Activated CD8-positive, alpha-beta T cell treated with anti-CD3 and anti-CD28 coated beads for 36 hours (primary cell): ENCODE data around the gene FAM170A. TPM values are rescaled to one million over a fixed set of nuclear protein-coding genes. Genes with fewer than 3 reads are reported as not detected.

Experiments used
- ATAC-seq: fragments of 200-7000 bp; cut with Tn5 transposase; one replicate; pipeline ENCODE4 v1.10.0; 2021; ENCODE audit warnings: mild to moderate bottlenecking, moderate library complexity
- CTCF ChIA-PET: fragments of 350-600 bp; sonication (Branson Sonifier 250); formaldehyde crosslinking; loops from one replicate; lab custom pipeline; 2021; ENCODE audit warnings: antibody characterized with exemption; lab: Charles Lee
- POLR2A ChIA-PET: fragments of 350-600 bp; sonication (Branson Sonifier 250); formaldehyde crosslinking; loops from one replicate; lab custom pipeline; 2021; ENCODE audit warnings: antibody characterized with exemption; lab: Charles Lee
- DNase-seq: peaks from one replicate; pipeline ENCODE4 v3.0.0-alpha.2; 2020
- H3K27ac Mint-ChIP-seq: one replicate; pipeline ENCODE4 v1.8.0; 2021; ENCODE audit warnings: mild to moderate bottlenecking, mixed read lengths
- H3K27me3 Mint-ChIP-seq: one replicate; pipeline ENCODE4 v1.8.0; 2021; ENCODE audit warnings: mixed read lengths
- H3K36me3 Mint-ChIP-seq: one replicate; pipeline ENCODE4 v1.8.0; 2021; ENCODE audit warnings: low read depth, mixed read lengths
- H3K4me1 Mint-ChIP-seq: one replicate; pipeline ENCODE4 v1.8.0; 2021; ENCODE audit warnings: low read depth, mixed read lengths
- H3K4me3 Mint-ChIP-seq: one replicate; pipeline ENCODE4 v1.8.0; 2021; ENCODE audit warnings: mild to moderate bottlenecking, moderate library complexity, mixed read lengths
- H3K9me3 Mint-ChIP-seq: one replicate; pipeline ENCODE4 v1.8.0; 2021; ENCODE audit warnings: mixed read lengths
- intact Hi-C: fragments of 100-400 bp; cut with micrococcal nuclease; formaldehyde crosslinking; loops from one replicate; pipeline ENCODE4 v1.10.0; 2022
- total RNA-seq, 2 experiments: library from RNA; stranded (reverse); gene quantifications; one replicate each; pipeline ENCODE4 v1.2.3, GENCODE V29; 2021
- TF ChIP-seq, protein P1 (sequence below): fragments of 200-600 bp; IDR thresholded peaks from one replicate; pipeline ENCODE4 v1.8.0; 2022; ENCODE audit warnings: antibody characterized with exemption, mild to moderate bottlenecking

Gene FAM170A
- total RNA-seq, 2 experiments from 2014 or later: not detected

DNA sequence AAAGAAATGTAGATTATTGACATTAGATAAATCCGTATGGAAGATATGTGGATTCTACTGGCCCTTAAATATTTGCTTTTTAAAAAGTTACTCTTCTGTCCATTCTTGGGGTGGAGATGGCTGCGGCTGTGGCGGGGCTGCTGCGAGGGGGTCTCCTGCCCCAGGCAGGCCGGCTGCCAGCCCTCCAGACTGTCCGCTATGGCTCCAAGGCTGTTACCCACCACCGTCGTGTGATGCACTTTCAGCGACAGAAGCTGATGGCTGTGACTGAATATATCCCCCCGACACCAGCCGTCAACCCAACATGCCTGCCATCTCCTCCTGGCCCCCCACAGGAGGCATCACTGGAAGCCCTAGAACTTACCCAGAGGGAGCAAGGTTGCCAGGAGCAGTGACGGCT is 50.7 kb downstream of the FAM170A start:
- TF ChIP-seq, protein P1, sequence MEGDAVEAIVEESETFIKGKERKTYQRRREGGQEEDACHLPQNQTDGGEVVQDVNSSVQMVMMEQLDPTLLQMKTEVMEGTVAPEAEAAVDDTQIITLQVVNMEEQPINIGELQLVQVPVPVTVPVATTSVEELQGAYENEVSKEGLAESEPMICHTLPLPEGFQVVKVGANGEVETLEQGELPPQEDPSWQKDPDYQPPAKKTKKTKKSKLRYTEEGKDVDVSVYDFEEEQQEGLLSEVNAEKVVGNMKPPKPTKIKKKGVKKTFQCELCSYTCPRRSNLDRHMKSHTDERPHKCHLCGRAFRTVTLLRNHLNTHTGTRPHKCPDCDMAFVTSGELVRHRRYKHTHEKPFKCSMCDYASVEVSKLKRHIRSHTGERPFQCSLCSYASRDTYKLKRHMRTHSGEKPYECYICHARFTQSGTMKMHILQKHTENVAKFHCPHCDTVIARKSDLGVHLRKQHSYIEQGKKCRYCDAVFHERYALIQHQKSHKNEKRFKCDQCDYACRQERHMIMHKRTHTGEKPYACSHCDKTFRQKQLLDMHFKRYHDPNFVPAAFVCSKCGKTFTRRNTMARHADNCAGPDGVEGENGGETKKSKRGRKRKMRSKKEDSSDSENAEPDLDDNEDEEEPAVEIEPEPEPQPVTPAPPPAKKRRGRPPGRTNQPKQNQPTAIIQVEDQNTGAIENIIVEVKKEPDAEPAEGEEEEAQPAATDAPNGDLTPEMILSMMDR: no peak
- DNase-seq: no peak
- H3K4me1 Mint-ChIP-seq: no peaks in the 10 kb centered on the region
- H3K4me3 Mint-ChIP-seq: no peak overlapping the region
- ChIA-PET CTCF (no interaction called here), POLR2A (no interaction called here)
- no peaks in the 10 kb centered on the region for H3K36me3 Mint-ChIP-seq
- no peak overlapping the region for H3K27ac Mint-ChIP-seq
- no peaks in the 10 kb centered on the region for H3K27me3 Mint-ChIP-seq
- ATAC-seq: no peak
- no peaks in the 10 kb centered on the region for H3K9me3 Mint-ChIP-seq
- intact Hi-C loops: no loop called here

DNA sequence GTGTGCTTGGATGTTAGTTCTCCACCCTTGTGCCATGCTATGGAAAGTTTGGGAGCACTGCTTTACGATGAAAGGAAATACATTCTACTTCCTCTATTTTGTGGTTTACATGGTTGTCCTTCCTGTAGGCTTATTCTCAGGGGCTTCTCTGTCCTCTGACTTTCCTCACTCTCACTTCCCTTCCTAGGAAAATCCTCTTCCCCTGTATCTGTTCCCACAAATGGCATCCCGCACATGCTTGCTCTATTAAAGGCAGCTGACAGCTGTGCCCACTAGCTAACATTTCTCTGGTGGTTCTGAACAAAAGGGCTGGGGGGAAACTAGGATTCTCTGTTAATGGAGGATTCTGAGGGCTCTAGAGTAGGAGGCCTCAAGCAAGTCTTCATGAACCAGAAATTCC is 52.4 kb downstream of the FAM170A start:
- H3K27ac Mint-ChIP-seq: no peak overlapping the region
- ChIA-PET POLR2A (no interaction called here), CTCF (no interaction called here)
- no peaks in the 10 kb centered on the region for H3K36me3 Mint-ChIP-seq
- TF ChIP-seq, protein P1: no peak
- no peaks in the 10 kb centered on the region for H3K9me3 Mint-ChIP-seq
- no peaks in the 10 kb centered on the region for H3K4me1 Mint-ChIP-seq
- H3K4me3 Mint-ChIP-seq: no peak overlapping the region
- DNase-seq: no peak
- no peak for ATAC-seq
- intact Hi-C loops: no loop called here
- no peaks in the 10 kb centered on the region for H3K27me3 Mint-ChIP-seq

DNA sequence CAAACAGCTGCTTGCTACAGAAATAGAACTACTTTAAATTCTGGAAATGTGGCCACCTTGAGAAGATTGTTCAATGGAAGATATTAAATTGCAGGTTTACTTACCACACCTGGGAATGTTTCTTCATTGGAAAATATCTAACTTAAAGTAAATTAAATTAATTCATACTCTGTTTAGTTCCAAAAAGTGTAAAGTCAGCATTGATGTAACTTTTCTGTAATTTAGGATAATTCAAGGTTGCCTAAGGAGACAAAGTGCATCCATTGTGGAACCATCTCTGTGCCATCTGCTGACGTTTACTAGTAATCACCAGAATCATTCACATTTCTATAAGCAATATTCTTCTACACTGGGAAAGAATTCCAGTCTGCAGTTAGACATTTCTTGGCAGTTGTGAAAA is 53.0 kb downstream of the FAM170A start:
- POLR2A ChIA-PET: no interaction called here
- CTCF ChIA-PET: no interaction called here
- DNase-seq (no peak), ATAC-seq (no peak)
- intact Hi-C loops: no loop called here
- Mint-ChIP-seq H3K27ac (no peak overlapping the region), H3K36me3 (no peaks in the 10 kb centered on the region), H3K27me3 (no peaks in the 10 kb centered on the region), H3K4me1 (no peaks in the 10 kb centered on the region), H3K9me3 (no peaks in the 10 kb centered on the region), H3K4me3 (no peak overlapping the region)
- TF ChIP-seq, protein P1: no peak

Other genes starting within 250 kb of the FAM170A start
- 100 to 1,000 TPM in 1 of 2 experiments, 10 to 100 TPM in 1; 94.3 to 111 TPM for gene HSD17B4, start 177.1 kb upstream of the FAM170A start, total RNA-seq